ENCODE measurements around the gene AGPAT2.

AGPAT2 gene

GRCh38 chr9:136672431-136673087, 14.7 kb downstream of the AGPAT2 start:
- no peak for DNase-seq

- DNase-seq = peak; percentile 75
These were observed 15.4 kb downstream of the AGPAT2 start for GRCh38 chr9:136671646-136672430.

- no peak for DNase-seq
These were observed 16.0 kb downstream of the AGPAT2 start for GRCh38 chr9:136671254-136671614.

GRCh38 chr9:136670576-136671253, 16.5 kb downstream of the AGPAT2 start:
- no peak for DNase-seq

GRCh38 chr9:136669791-136670464, 17.3 kb downstream of the AGPAT2 start:
- DNase-seq = no peak

- DNase-seq = no peak
These were observed 18.1 kb downstream of the AGPAT2 start for GRCh38 chr9:136668983-136669790.

GRCh38 chr9:136667940-136668760, 19.1 kb downstream of the AGPAT2 start:
- no peak for DNase-seq

GRCh38 chr9:136667214-136667939, 19.9 kb downstream of the AGPAT2 start:
- DNase-seq = no peak

- no peak for DNase-seq
These were observed 20.7 kb downstream of the AGPAT2 start for GRCh38 chr9:136666372-136667213.

GRCh38 chr9:136665704-136666371, 21.4 kb downstream of the AGPAT2 start:
- DNase-seq = no peak

- DNase-seq = no peak
These were observed 22.1 kb downstream of the AGPAT2 start for GRCh38 chr9:136665111-136665703.

GRCh38 chr9:136664000-136664915, 23.0 kb downstream of the AGPAT2 start:
- no peak for DNase-seq

- DNase-seq = no peak
These were observed 24.3 kb downstream of the AGPAT2 start, which contains the start of gene EGFL7 for GRCh38 chr9:136662656-136663581. Gene EGFL7 (plus strand): TSS chr9:136662916. CDS start chr9:136668283, 5,367 bp downstream.

GRCh38 chr9:136662326-136662655, 25.0 kb downstream of the AGPAT2 start:
- DNase-seq = no peak

- no peak for DNase-seq
These were observed 25.5 kb downstream of the AGPAT2 start for GRCh38 chr9:136661641-136662325.

- DNase-seq = no peak
These were observed 26.2 kb downstream of the AGPAT2 start for GRCh38 chr9:136660971-136661550.
